Epithelial cell of proximal tubule (primary cell): ENCODE results near the gene MAX. TPM values are rescaled to one million over a fixed set of nuclear protein-coding genes. Genes with fewer than 3 reads are reported as not detected.

Source experiments
- DNase-seq: peaks from one replicate; pipeline ENCODE4 v3.0.0-alpha.2; 2011; ENCODE audit warnings: low read depth
- H3K4me3 ChIP-seq: 2 replicates; pipeline ENCODE4 v1.5.1; 2011; ENCODE audit warnings: low read depth, mild to moderate bottlenecking, low read length
- total RNA-seq: library from RNA; depleted of rRNA; stranded (reverse); fragments of >200 nt; gene quantifications from 2 replicates; pipeline ENCODE4 v1.2.3, GENCODE V29; 2015
- TF ChIP-seq, protein P1 (sequence below): conservative IDR thresholded peaks from 2 replicates; pipeline ENCODE4 v1.5.1; 2012; ENCODE audit warnings: low read depth, mild to moderate bottlenecking, low read length

Gene MAX
- total RNA-seq, 1 donor from 2014 or later, result 27.4 TPM

DNA sequence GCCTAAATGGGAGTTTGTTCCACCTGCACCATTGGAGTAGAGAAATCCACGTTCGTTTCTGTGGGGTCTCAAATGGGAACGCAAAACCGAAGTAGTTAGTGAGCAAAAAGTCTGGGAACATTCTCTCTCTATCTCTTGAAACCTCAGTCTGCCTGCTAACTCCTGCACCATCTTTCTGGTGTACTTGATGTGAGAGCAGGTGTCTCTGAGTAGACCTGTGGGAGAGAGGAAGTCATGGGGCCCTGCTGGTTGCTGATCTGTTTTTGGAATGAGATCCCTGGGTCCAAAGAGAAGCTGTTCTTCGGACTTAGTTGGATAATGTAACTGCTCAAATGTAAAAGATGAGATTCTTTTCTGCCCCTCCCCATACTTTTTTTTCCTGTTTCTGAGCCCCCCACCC is 57.3 kb downstream of the MAX start:
- DNase-seq, result no peak
- no peak overlapping the region for H3K4me3 ChIP-seq
- TF ChIP-seq, protein P1, sequence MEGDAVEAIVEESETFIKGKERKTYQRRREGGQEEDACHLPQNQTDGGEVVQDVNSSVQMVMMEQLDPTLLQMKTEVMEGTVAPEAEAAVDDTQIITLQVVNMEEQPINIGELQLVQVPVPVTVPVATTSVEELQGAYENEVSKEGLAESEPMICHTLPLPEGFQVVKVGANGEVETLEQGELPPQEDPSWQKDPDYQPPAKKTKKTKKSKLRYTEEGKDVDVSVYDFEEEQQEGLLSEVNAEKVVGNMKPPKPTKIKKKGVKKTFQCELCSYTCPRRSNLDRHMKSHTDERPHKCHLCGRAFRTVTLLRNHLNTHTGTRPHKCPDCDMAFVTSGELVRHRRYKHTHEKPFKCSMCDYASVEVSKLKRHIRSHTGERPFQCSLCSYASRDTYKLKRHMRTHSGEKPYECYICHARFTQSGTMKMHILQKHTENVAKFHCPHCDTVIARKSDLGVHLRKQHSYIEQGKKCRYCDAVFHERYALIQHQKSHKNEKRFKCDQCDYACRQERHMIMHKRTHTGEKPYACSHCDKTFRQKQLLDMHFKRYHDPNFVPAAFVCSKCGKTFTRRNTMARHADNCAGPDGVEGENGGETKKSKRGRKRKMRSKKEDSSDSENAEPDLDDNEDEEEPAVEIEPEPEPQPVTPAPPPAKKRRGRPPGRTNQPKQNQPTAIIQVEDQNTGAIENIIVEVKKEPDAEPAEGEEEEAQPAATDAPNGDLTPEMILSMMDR, result no peak

GRCh38 chr14:65044596-65044959 is 57.7 kb downstream of the MAX start:
- DNase-seq, result no peak
- H3K4me3 ChIP-seq, result no peak overlapping the region
- TF ChIP-seq, protein P1, result no peak

DNA sequence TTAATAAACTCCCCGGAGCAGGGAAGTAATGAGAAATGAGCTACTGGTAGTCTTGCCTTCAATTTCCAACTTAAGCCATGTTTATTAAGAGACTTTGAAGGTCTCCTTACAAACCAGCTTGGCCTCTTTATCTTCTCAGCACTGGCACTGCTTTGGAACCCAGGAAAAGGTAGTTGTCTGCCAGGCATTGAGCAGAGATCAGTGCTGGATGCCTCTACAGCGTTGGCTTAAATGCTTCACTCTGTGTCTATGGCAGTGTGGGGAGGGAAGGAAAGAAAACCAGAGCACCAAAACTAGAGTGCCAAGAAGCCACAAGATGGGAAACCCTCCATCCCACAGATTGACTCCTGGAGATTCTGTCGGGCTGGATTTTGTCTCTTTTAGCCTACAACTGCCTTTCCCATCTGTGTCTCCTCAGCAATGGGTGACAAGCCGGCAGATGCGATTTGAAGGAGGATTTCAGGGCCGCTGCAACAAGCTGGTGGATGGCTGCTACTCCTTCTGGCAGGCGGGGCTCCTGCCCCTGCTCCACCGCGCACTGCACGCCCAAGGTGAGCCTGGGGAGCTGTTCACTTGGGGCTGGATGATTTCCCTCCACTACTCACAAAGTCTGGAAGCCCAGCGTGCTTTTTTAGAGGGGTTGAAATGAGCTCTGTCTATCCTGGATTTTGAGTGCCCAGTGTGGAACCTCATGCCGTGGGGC is 58.3 kb downstream of the MAX start:
- H3K4me3 ChIP-seq, result no peak overlapping the region
- TF ChIP-seq, protein P1, result no peak
- DNase-seq, result no peak

- DNase-seq, result no peak
- H3K4me3 ChIP-seq, result no peak overlapping the region
- TF ChIP-seq, protein P1, result no peak
These were observed 59.5 kb downstream of the MAX start for GRCh38 chr14:65042731-65043372.

DNA sequence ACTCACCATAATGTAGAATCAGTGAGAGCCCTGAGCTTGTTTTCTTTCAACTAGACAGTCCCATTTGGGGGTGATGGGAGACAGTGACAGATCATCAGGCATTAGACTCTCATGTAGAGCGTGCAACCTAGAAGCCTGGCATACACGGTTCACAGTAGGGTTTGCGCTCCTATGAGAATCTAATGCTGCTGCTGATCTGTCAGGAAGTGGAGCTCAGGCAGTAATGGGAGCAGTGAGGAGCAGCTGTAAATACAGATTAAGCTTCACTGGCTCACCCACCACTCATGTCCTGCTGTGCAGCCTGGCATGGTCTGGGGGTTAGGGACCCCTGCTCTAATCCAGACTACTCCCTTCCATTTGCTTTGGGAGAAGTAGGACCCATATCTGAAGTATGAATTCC is 60.0 kb downstream of the MAX start:
- TF ChIP-seq, protein P1, result no peak
- H3K4me3 ChIP-seq, result no peak overlapping the region
- no peak for DNase-seq

GRCh38 chr14:65041434-65041915 is 60.8 kb downstream of the MAX start:
- no peak overlapping the region for H3K4me3 ChIP-seq
- no peak for DNase-seq
- TF ChIP-seq, protein P1, result no peak
